OCI-LY7 (cell line): ENCODE measurements around the gene LRFN5.

Experiments
- CTCF ChIP-seq: fragments of 200-600 bp; sonication (generic); conservative IDR thresholded peaks from 2 replicates; pipeline ENCODE4 v1.5.1; 2014; ENCODE audit warnings: mild to moderate bottlenecking, antibody characterized with exemption, low read length, moderate library complexity, mixed read lengths
- EZH2phosphoT487 ChIP-seq: fragments of 200-600 bp; sonication (generic); IDR thresholded peaks from 2 replicates; pipeline ENCODE4 v1.6.1; 2018; ENCODE audit warnings: low read depth, borderline replicate concordance, mild to moderate bottlenecking, mixed run types, antibody characterized with exemption, low read length, moderate library complexity, mixed read lengths

GRCh38 chr14:41629876-41630275 is 23.2 kb downstream of the LRFN5 start:
- TF ChIP-seq CTCF (no peak), EZH2phosphoT487 (no peak)
